ENCODE measurements around the gene ANAPC16. TPM values are rescaled to one million over a fixed set of nuclear protein-coding genes. Genes with fewer than 3 reads are reported as not detected.

Gene ANAPC16
- total RNA-seq, 1 experiment from 2014 or later: 110 TPM

DNA sequence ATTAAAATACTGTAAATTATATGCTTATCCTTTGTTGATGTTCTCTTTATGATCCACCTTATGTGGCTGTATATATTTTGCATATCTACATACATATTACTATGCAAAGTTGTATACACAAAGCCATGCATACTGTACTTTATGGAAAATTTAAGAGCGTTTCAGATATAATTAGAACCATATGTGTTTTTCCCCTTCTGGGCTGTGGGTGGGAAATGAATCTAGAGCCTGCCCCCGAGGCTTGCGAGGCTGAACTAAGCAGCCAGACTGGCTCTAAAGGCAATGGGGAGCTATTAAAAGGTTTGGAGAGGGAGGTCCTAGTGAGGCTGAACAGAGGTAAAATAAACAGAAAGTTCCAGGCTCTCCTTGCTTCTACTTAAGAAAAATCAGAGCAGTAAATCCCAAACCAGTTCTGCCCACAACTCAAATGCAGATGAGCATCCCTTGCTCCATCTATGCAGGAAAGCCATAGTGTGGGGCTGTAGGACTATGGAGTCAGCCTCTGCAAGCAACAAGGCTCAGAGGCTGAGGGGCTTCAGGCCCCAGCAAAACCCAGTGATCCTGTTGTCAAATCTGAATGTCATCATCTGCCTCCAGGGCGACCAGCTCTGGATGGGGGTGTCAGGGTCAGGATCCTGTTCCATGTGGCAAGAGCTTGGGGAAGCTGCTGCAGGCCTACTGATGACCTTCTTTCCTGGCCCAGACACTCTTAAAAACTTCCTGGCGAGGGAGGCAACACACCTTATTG, 43.9 kb downstream of the ANAPC16 start:
- POLR2A ChIA-PET: interaction anchor here (0.8 to 27.1 kb wide), 13 partner anchors 9 to 284 kb away, joined by 3 to 902 read pairs (median 11); partner anchors contain the start of genes ANAPC16 and DDIT4
- peak overlapping the region; percentile 53 for H3K4me3 Mint-ChIP-seq (ENCODE audit: unreplicated experiment)
- CTCF ChIA-PET: interaction anchor here (0.7 to 2.8 kb wide), 10 partner anchors 12 to 77 kb away, joined by 3 to 16 read pairs (median 3); partner anchors contain the start of gene DDIT4
- intact Hi-C loops (cut with micrococcal nuclease): no loop called here
- peak; percentile 49 for DNase-seq (ENCODE audit: unreplicated experiment)
- no peaks in the 10 kb centered on the region for H3K9me3 Mint-ChIP-seq (ENCODE audit: unreplicated experiment)
- H3K27ac Mint-ChIP-seq (ENCODE audit: low read depth, unreplicated experiment): peak overlapping the region; percentile 87
- TSS peak; percentile 42 for BruUV-seq (replicated peaks)
- TF ChIP-seq, protein P1, sequence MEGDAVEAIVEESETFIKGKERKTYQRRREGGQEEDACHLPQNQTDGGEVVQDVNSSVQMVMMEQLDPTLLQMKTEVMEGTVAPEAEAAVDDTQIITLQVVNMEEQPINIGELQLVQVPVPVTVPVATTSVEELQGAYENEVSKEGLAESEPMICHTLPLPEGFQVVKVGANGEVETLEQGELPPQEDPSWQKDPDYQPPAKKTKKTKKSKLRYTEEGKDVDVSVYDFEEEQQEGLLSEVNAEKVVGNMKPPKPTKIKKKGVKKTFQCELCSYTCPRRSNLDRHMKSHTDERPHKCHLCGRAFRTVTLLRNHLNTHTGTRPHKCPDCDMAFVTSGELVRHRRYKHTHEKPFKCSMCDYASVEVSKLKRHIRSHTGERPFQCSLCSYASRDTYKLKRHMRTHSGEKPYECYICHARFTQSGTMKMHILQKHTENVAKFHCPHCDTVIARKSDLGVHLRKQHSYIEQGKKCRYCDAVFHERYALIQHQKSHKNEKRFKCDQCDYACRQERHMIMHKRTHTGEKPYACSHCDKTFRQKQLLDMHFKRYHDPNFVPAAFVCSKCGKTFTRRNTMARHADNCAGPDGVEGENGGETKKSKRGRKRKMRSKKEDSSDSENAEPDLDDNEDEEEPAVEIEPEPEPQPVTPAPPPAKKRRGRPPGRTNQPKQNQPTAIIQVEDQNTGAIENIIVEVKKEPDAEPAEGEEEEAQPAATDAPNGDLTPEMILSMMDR (IDR thresholded peaks at IDR 0.05; ENCODE audit: unreplicated experiment): no peak
- no peaks in the 10 kb centered on the region for H3K36me3 Mint-ChIP-seq (ENCODE audit: insufficient read depth, unreplicated experiment)
- H3K4me1 Mint-ChIP-seq (ENCODE audit: insufficient read depth, unreplicated experiment): peaks cover 54% of the 10 kb centered on the region
- H3K27me3 Mint-ChIP-seq (ENCODE audit: insufficient read depth, unreplicated experiment): no peaks in the 10 kb centered on the region

DNA sequence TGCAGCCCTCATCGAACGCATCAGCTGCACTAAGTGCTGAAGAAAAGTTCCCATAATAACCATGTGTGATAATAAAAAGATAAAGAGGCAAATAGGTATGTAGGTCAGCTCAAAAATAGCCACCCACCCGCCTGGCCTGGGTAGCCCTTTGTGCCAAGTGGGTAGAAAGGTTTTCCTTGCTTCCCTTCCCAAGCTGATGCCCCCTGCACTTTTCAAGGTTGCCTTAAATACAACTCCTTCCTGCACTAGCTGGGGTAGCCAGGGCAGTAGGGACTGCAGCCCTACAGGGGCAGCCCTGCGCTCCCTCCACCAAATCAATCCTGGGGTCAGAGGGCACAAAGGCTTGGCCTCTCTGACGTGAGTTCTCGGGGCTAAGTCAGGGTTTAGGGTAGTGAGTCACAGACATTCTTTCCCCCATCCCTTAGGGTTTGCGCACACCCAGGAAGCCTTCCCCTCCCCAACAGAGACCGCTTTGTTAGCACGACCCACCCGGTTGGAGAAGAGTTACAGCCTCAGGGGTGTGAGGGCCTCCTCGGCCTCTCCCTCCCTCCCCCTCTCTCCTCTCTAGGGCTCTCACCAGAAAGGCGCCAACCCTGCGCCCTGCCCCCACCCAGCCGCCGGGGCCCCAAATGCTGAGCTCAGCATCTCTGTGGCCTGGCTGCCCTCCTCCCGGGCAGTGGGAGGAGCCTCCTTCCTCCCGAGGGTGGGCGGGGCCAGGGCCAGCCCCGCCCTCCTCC, 44.6 kb downstream of the ANAPC16 start:
- no TSS peak for BruUV-seq (replicated peaks)
- CTCF ChIA-PET: interaction anchor here (0.6 to 2.8 kb wide), 9 partner anchors 12 to 211 kb away, joined by 3 to 16 read pairs (median 4); partner anchors contain the start of gene DDIT4
- POLR2A ChIA-PET: interaction anchor here (0.6 to 27.1 kb wide), 22 partner anchors 7 to 543 kb away, joined by 3 to 902 read pairs (median 5); partner anchors contain the start of genes ANAPC16, ASCC1 and DDIT4
- Mint-ChIP-seq H3K4me1 (ENCODE audit: insufficient read depth, unreplicated experiment) (peaks cover 46% of the 10 kb centered on the region), H3K27ac (ENCODE audit: low read depth, unreplicated experiment) (peak overlapping the region; percentile 87), H3K36me3 (ENCODE audit: insufficient read depth, unreplicated experiment) (no peaks in the 10 kb centered on the region), H3K27me3 (ENCODE audit: insufficient read depth, unreplicated experiment) (no peaks in the 10 kb centered on the region), H3K4me3 (ENCODE audit: unreplicated experiment) (peak overlapping the region; percentile 53), H3K9me3 (ENCODE audit: unreplicated experiment) (no peaks in the 10 kb centered on the region)
- peak; percentile 99 for DNase-seq (ENCODE audit: unreplicated experiment)
- intact Hi-C loops (cut with micrococcal nuclease): no loop called here
- TF ChIP-seq, protein P1 (IDR thresholded peaks at IDR 0.05; ENCODE audit: unreplicated experiment): no peak

DNA sequence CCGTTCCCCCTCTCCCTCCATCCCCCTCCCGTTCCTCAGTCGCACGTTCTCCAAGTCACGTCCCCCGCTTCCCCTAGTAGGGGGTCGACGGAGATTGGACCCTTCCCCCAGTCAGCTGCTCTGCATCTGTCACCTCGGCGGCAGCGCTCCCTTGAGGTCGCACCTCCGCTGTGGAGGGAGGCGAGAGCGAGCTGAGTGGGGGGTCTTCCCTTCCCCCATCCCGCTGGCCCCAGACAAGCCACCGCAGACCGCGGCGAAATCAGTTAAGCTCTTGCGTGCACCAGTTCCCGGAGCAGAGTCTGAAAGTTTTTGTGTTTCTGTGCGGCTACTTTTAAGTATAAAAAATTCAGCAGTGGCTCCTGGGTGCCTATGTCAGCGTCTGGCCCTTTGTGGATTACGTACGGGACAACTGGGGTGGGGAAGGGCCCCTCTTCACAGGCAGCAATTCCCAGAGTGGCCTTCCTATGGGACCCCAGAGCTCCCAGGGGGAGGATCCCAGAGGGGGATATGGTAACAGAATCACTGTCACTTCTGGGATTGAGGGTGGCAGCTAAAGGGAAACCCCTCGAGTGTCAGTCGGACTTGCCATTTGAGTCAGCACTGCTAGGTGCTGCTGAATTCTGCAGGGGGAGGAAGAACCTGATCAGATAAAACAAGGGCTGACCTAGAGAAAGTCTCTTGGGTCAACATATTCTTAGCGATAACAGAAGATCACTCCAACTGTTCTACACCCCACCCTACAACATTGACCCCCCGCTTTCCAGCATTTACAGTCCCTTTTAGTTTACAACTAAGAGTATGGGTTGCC, 45.4 kb downstream of the ANAPC16 start:
- Mint-ChIP-seq H3K4me1 (ENCODE audit: insufficient read depth, unreplicated experiment) (peaks cover 42% of the 10 kb centered on the region), H3K4me3 (ENCODE audit: unreplicated experiment) (peak overlapping the region; percentile 53), H3K36me3 (ENCODE audit: insufficient read depth, unreplicated experiment) (no peaks in the 10 kb centered on the region), H3K27me3 (ENCODE audit: insufficient read depth, unreplicated experiment) (no peaks in the 10 kb centered on the region), H3K27ac (ENCODE audit: low read depth, unreplicated experiment) (peak overlapping the region; percentile 87), H3K9me3 (ENCODE audit: unreplicated experiment) (no peaks in the 10 kb centered on the region)
- intact Hi-C loops (cut with micrococcal nuclease): no loop called here
- POLR2A ChIA-PET: interaction anchor here (0.6 to 27.1 kb wide), 20 partner anchors 8 to 542 kb away, joined by 3 to 902 read pairs (median 5); partner anchors contain the start of genes ANAPC16, ASCC1 and DDIT4
- TF ChIP-seq, protein P1 (IDR thresholded peaks at IDR 0.05; ENCODE audit: unreplicated experiment): no peak
- CTCF ChIA-PET: interaction anchor here (1.4 to 2.8 kb wide), 2 partner anchors 13 to 73 kb away, joined by 3 to 16 read pairs; partner anchors contain the start of gene DDIT4
- BruUV-seq (replicated peaks): TSS peak; percentile 61
- DNase-seq (ENCODE audit: unreplicated experiment): peak; percentile 58
